Measurements from ENCODE around the gene MMP25.

MMP25 gene

GRCh38 chr16:3106205-3106928 is 60.0 kb downstream of the MMP25 start:
- Mint-ChIP-seq H3K27ac (peak overlapping the region; percentile 93), H3K36me3 (ENCODE audit: low read depth) (no peaks in the 10 kb centered on the region), H3K27me3 (no peaks in the 10 kb centered on the region), H3K4me3 (peak overlapping the region; percentile 79), H3K4me1 (ENCODE audit: low read depth) (peaks cover 18% of the 10 kb centered on the region), H3K9me3 (no peaks in the 10 kb centered on the region)
- peak; percentile 97 for DNase-seq
